NCI-H1105 treated with DMSO at 0.1 percent for 48 hours (cell line): ENCODE measurements around the gene PGF.

ENCODE experiments used
- DNase-seq: peaks from one replicate; lab custom pipeline; 2025; lab: John Stamatoyannopoulos, UW

The PGF gene

GRCh38 chr14:74898694-74899093 is 56.7 kb downstream of the PGF start:
- no peak for DNase-seq

- DNase-seq, result no peak
Observed at GRCh38 chr14:74898083-74898482, 57.3 kb downstream of the PGF start.

GRCh38 chr14:74897642-74898041 is 57.8 kb downstream of the PGF start:
- no peak for DNase-seq

GRCh38 chr14:74896400-74896799 is 59.0 kb downstream of the PGF start:
- no peak for DNase-seq

GRCh38 chr14:74893614-74894091 is 61.7 kb downstream of the PGF start:
- DNase-seq, result no peak

GRCh38 chr14:74892745-74893144 is 62.7 kb downstream of the PGF start:
- DNase-seq, result no peak

GRCh38 chr14:74891870-74892269 is 63.5 kb downstream of the PGF start:
- no peak for DNase-seq
